B cell (primary cell): ENCODE measurements around the gene PNMA5. TPM values are rescaled to one million over a fixed set of nuclear protein-coding genes. Genes with fewer than 3 reads are reported as not detected.

Experiments
- ATAC-seq: fragments of 200-7000 bp; cut with Tn5 transposase; one replicate; pipeline ENCODE4 v1.10.0; 2021; ENCODE audit warnings: low read depth, mild to moderate bottlenecking, moderate number of reproducible peaks, moderate library complexity
- CTCF ChIA-PET: fragments of 350-600 bp; sonication (Branson Sonifier 250); formaldehyde crosslinking; loops from one replicate; lab custom pipeline; 2021; ENCODE audit warnings: antibody characterized with exemption, inconsistent platforms; lab: Charles Lee
- POLR2A ChIA-PET: fragments of 350-600 bp; sonication (Branson Sonifier 250); formaldehyde crosslinking; loops from one replicate; lab custom pipeline; 2021; ENCODE audit warnings: antibody characterized with exemption; lab: Charles Lee
- DNase-seq: peaks from one replicate; pipeline ENCODE4 v3.0.0; 2013
- H2AFZ ChIP-seq: 2 replicates; pipeline ENCODE4 v1.6.1; 2012; ENCODE audit warnings: mild to moderate bottlenecking, low read depth, low read length; ENCODE audit not compliant: insufficient read depth, poor library complexity, severe bottlenecking
- H3K27ac ChIP-seq, 2 donors: 1 replicate in 1 of 2; 2 replicates in 1 of 2; pipeline ENCODE4 v1.5.1; 2012 to 2013; ENCODE audit warnings: low read length in 2 of 2, mild to moderate bottlenecking in 2 of 2, moderate library complexity in 1 of 2
- H3K27me3 ChIP-seq, 4 experiments: fragments of 200-600 bp in 1 of 4; sonication (generic) in 1 of 4; replicated peaks in 1 of 4; 1 replicate in 2 of 4; 2 replicates in 2 of 4; pipeline versions ENCODE4 v1.6.1 to v1.7.0; 2013 to 2016; ENCODE audit warnings: low read length in 3 of 4, mild to moderate bottlenecking in 2 of 4, mixed read lengths in 1 of 4, moderate library complexity in 1 of 4; ENCODE audit not compliant: insufficient read depth in 4 of 4, control insufficient read depth in 3 of 4; ENCODE audit errors: control extremely low read depth in 1 of 4
- H3K36me3 ChIP-seq, 2 experiments: replicated peaks in 1 of 2; 1 replicate in 1 of 2; 2 replicates in 1 of 2; pipeline versions ENCODE4 v1.6.1 to v1.7.1; 2013; ENCODE audit warnings: low read length in 1 of 2; ENCODE audit not compliant: insufficient read depth in 2 of 2, control insufficient read depth in 1 of 2; ENCODE audit errors: control extremely low read depth in 1 of 2, extremely low read depth in 1 of 2
- H3K4me1 ChIP-seq, 2 donors: fragments of 200-600 bp in 1 of 2; sonication (generic) in 1 of 2; 1 replicate in 1 of 2; 2 replicates in 1 of 2; pipeline versions ENCODE4 v1.5.1 to v1.6.1; 2013 to 2017; ENCODE audit warnings: low read length in 2 of 2; ENCODE audit not compliant: control insufficient read depth in 2 of 2, insufficient read depth in 2 of 2
- H3K4me2 ChIP-seq: replicated peaks from 2 replicates; pipeline ENCODE3; 2012; ENCODE audit warnings: mild to moderate bottlenecking, low read depth, low read length; ENCODE audit not compliant: poor library complexity, severe bottlenecking
- H3K4me3 ChIP-seq, 5 experiments: fragments of 200-600 bp in 1 of 5; sonication (generic) in 1 of 5; 1 replicate in 3 of 5; 2 replicates in 2 of 5; pipeline versions ENCODE4 v1.5.1 to v1.7.0; 2011 to 2016; ENCODE audit warnings: low read length in 4 of 5, mild to moderate bottlenecking in 4 of 5, low read depth in 2 of 5, control low read depth in 1 of 5, moderate library complexity in 1 of 5; ENCODE audit not compliant: insufficient read depth in 1 of 5; ENCODE audit errors: control extremely low read depth in 1 of 5, extremely low read depth in 1 of 5
- H3K79me2 ChIP-seq: fragments of 200-600 bp; sonication (generic); one replicate; pipeline ENCODE4 v1.6.0; 2016; ENCODE audit warnings: low read length; ENCODE audit not compliant: control insufficient read depth, insufficient read depth
- H3K9ac ChIP-seq: fragments of 200-600 bp; sonication (generic); 2 replicates; pipeline ENCODE4 v1.6.1; 2017; ENCODE audit warnings: mild to moderate bottlenecking, low read length, moderate library complexity
- H3K9me3 ChIP-seq, 3 donors: one replicate each; pipeline versions ENCODE4 v1.6.1 to v1.7.1; 2013; ENCODE audit warnings: low read length in 2 of 3; ENCODE audit not compliant: control insufficient read depth in 2 of 3, insufficient read depth in 1 of 3; ENCODE audit errors: control extremely low read depth in 1 of 3
- H4K20me1 ChIP-seq: 2 replicates; pipeline ENCODE4 v1.6.0; 2012; ENCODE audit warnings: mild to moderate bottlenecking, low read length; ENCODE audit not compliant: insufficient read depth, control insufficient read depth, poor library complexity, severe bottlenecking
- H3K27ac Mint-ChIP-seq: one replicate; pipeline ENCODE4 v1.8.0; 2021; ENCODE audit warnings: mixed read lengths
- H3K27me3 Mint-ChIP-seq: one replicate; pipeline ENCODE4 v1.8.0; 2021; ENCODE audit warnings: mixed read lengths
- H3K4me1 Mint-ChIP-seq: one replicate; pipeline ENCODE4 v1.8.0; 2021; ENCODE audit warnings: mixed read lengths
- H3K4me3 Mint-ChIP-seq: one replicate; pipeline ENCODE4 v1.8.0; 2021; ENCODE audit warnings: mixed read lengths
- H3K9me3 Mint-ChIP-seq: one replicate; pipeline ENCODE4 v1.8.0; 2022; ENCODE audit warnings: mixed read lengths; ENCODE audit not compliant: insufficient read depth
- EZH2 ChIP-seq: IDR thresholded peaks from 2 replicates; pipeline ENCODE4 v1.6.1; 2012; ENCODE audit warnings: borderline replicate concordance, low read depth, mild to moderate bottlenecking, moderate library complexity, low read length; ENCODE audit not compliant: insufficient read depth, poor library complexity, severe bottlenecking
- WGBS: methylation state at CpG from one replicate; pipeline ENCODE4 v1.1.5; 2013; ENCODE audit warnings: missing lambda C conversion rate; ENCODE audit not compliant: insufficient coverage; 5-methylcytosine and 5-hydroxymethylcytosine counted together
- intact Hi-C: fragments of 100-400 bp; cut with micrococcal nuclease; formaldehyde crosslinking; loops from one replicate; pipeline ENCODE4 v1.10.0; 2022
- polyA plus RNA-seq: library from polyadenylated mRNA; depleted of rRNA; stranded (reverse); fragments of >200 nt; gene quantifications from 2 replicates; pipeline ENCODE4 v1.2.3, GENCODE V29; 2012
- total RNA-seq, 2 donors: library from RNA; stranded (reverse); fragments of 120-200 nt in 1 of 2; gene quantifications; 1 replicate in 1 of 2; 2 replicates in 1 of 2; pipeline versions ENCODE4 v1.2.3 to v1.2.4, GENCODE V29; 2013 to 2022
- TF ChIP-seq, protein P1 (sequence below): fragments of 200-600 bp; IDR thresholded peaks from one replicate; pipeline ENCODE4 v1.8.0; 2022; ENCODE audit warnings: antibody characterized with exemption, mild to moderate bottlenecking

PNMA5 gene
- total and polyA plus RNA-seq, 2 donors (not counting 1 experiment from before 2014, with no cell fraction given): 0.49 to 0.62 TPM

- Histone ChIP-seq H3K79me2 (no peaks in the 10 kb centered on the region), H3K9ac (no peak overlapping the region), H2AFZ (no peak overlapping the region), H4K20me1 (no peaks in the 10 kb centered on the region), H3K27ac (no peak overlapping the region), H3K27me3 (no peaks in the 10 kb centered on the region), H3K36me3 (no peaks in the 10 kb centered on the region), H3K4me2 (no peak overlapping the region), H3K9me3 (no peaks in the 10 kb centered on the region), H3K4me1 (peaks cover 3 to 21% of the 10 kb centered on the region in 2 donors), H3K4me3 (no peak overlapping the region)
- Mint-ChIP-seq H3K9me3 (no peaks in the 10 kb centered on the region), H3K27me3 (no peaks in the 10 kb centered on the region), H3K4me3 (no peak overlapping the region), H3K4me1 (peaks cover 11% of the 10 kb centered on the region), H3K27ac (no peak overlapping the region)
- WGBS: 93% methylated on average over 3 of the region's 5 CpGs
- no peak for DNase-seq
- no peak for TF ChIP-seq EZH2
- TF ChIP-seq, protein P1, sequence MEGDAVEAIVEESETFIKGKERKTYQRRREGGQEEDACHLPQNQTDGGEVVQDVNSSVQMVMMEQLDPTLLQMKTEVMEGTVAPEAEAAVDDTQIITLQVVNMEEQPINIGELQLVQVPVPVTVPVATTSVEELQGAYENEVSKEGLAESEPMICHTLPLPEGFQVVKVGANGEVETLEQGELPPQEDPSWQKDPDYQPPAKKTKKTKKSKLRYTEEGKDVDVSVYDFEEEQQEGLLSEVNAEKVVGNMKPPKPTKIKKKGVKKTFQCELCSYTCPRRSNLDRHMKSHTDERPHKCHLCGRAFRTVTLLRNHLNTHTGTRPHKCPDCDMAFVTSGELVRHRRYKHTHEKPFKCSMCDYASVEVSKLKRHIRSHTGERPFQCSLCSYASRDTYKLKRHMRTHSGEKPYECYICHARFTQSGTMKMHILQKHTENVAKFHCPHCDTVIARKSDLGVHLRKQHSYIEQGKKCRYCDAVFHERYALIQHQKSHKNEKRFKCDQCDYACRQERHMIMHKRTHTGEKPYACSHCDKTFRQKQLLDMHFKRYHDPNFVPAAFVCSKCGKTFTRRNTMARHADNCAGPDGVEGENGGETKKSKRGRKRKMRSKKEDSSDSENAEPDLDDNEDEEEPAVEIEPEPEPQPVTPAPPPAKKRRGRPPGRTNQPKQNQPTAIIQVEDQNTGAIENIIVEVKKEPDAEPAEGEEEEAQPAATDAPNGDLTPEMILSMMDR: no peak
- ChIA-PET POLR2A (no interaction called here), CTCF (no interaction called here)
- intact Hi-C loops: no loop called here
- no peak for ATAC-seq
Observed at GRCh38 chrX:152991123-152991522, 2.8 kb downstream of the PNMA5 start.

- H3K4me3 Mint-ChIP-seq: peak overlapping the region; percentile 88
- Histone ChIP-seq H3K9ac (peak overlapping the region; percentile 43), H3K79me2 (no peaks in the 10 kb centered on the region), H3K27me3 (no peaks in the 10 kb centered on the region), H3K36me3 (no peaks in the 10 kb centered on the region), H4K20me1 (no peaks in the 10 kb centered on the region), H3K27ac (peak overlapping the region; percentile 72 to 78), H3K9me3 (no peaks in the 10 kb centered on the region), H3K4me2 (peak overlapping the region; percentile 61), H3K4me3 (peak overlapping the region in 3 of 5 experiments; percentile 21 to 43 (median 38)), H2AFZ (peak overlapping the region; percentile 51), H3K4me1 (peaks cover 3 to 21% of the 10 kb centered on the region in 2 donors)
- TF ChIP-seq EZH2: no peak
- TF ChIP-seq, protein P1: no peak
- peaks cover 11% of the 10 kb centered on the region for H3K4me1 Mint-ChIP-seq
- H3K27ac Mint-ChIP-seq: peak overlapping the region; percentile 96
- ATAC-seq (peak; percentile 73), DNase-seq (peak; percentile 43)
- H3K9me3 Mint-ChIP-seq: no peaks in the 10 kb centered on the region
- ChIA-PET POLR2A (no interaction called here), CTCF (no interaction called here)
- WGBS: 60% methylated on average over 2 of the region's 8 CpGs
- intact Hi-C loops: no loop called here
- no peaks in the 10 kb centered on the region for H3K27me3 Mint-ChIP-seq
Observed at GRCh38 chrX:152989292-152989658, 4.6 kb downstream of the PNMA5 start.
